HT1080 (cell line): ENCODE measurements around the gene RAB34. TPM values are rescaled to one million over a fixed set of nuclear protein-coding genes. Genes with fewer than 3 reads are reported as not detected.
"Not testable (repeated sequence)": the region's sequence is repeated elsewhere in the genome, so short reads cannot be mapped to it uniquely, and the experiment has no call there.

Experiments
- DNase-seq: peaks from one replicate; pipeline ENCODE4 v3.0.0-alpha.2; 2015; ENCODE audit warnings: low read depth
- total RNA-seq: library from RNA; depleted of rRNA; stranded (reverse); fragments of >200 nt; shearing (Covaris generic); gene quantifications from 2 replicates; pipeline ENCODE4 v1.2.3, GENCODE V29; 2014

Gene RAB34
- total RNA-seq, 1 experiment from 2014 or later = 134 TPM

DNA sequence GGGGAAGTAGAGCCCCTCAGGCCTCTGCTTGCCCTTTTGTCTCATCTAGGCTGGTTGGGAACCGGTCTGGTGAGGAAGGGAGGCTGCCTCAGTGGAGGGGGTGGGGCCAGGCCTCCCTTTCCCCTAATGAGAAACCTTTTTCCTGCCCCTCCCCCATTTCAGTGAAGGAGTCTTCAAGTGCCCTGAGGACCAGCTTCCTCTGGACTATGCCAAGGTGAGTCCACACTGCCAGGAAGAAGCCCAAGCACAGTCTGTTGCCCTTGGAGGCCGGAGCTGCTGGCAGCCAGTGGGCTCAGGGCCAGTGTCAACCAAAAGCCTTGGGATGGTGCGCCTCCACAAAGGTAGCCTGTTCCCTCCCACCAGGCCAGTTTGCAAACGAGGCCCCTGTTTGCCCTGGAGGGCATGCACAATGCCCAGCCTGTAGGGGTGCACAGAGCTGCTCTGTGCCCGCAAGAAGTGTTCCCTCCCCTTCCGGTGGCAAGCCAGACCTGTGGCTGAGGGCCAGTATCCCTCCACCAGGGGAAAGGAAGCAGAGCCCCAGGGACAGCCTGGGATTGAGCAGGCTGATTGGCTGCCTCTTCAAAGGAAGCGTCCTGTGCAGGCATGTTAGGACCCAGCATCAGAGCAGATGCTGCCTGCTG is 29.5 kb upstream of the RAB34 start:
- no peak for DNase-seq

DNA sequence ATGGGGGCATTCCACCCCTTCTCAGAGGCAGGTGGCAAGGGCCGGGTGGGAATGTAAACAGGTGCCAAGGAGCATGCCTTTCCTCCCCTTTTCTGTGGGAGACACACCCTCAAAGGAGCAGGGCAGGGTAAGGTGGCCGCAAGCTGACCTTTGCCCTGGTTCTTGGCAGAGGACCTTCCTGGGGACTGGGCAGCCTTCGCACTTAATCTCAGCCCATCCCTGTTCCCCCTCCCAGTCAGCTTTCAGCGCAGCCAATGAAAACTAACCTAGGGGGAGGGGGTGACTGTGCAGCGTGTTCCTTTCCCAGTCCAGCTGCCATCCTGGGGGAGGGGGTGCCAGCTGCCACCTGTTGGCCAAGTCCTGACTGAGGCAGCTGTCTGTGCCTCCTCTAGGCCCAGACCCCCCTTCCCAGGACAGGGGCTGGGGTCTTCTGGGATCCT is 29.0 kb upstream of the RAB34 start:
- DNase-seq = no peak

- no peak for DNase-seq
Measured at GRCh38 chr17:28745786-28746411, 28.2 kb upstream of the RAB34 start.

DNA sequence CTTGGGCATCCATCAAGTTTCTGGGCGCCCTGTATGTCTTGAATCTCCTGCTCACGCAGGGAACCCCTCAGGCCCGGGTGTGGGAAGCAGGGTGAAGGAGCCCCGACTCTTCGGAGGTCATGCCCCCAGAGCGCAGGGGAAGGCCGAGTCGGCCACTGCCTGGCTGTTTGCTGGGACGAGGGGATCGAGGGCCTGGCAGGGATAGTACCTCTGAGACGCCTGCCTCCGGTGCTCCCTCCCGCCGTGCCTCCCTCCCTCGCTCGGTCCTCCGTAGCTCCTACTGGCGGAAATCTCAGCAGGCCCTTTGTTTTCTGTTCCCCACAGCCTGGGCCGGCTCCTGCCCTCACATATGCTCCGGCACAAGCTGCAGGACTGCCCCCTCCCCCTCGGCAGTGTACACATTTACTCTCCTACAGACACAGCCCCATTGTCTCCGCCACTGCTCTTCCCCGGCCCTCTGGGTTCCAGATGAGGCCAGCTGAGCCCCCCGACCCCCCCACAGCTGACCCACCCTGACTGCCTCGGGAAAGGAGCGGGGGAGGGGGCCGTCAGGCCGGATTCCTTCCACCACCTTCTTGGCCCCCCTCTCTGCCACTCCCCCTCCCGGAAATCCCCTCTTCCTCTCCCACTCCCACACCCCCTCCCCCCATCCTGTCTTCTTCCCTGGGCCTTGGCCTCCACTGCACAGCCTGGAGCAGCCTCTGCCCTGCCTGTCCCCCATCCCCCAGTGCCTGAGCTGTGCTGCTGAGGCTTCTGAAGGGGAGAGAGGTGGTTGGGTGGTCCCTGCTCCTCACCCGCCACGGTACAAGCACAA is 27.5 kb upstream of the RAB34 start:
- peak; percentile 68 for DNase-seq

- DNase-seq = no peak
Measured at GRCh38 chr17:28744104-28744971, 26.7 kb upstream of the RAB34 start.

GRCh38 chr17:28743243-28744103 is 25.8 kb upstream of the RAB34 start, which contains the start of gene TRAF4:
Gene TRAF4, plus strand, starts transcription at chr17:28744011. Its CDS starts 102 bp downstream, at chr17:28744113.
- DNase-seq = peak; percentile 86

DNA sequence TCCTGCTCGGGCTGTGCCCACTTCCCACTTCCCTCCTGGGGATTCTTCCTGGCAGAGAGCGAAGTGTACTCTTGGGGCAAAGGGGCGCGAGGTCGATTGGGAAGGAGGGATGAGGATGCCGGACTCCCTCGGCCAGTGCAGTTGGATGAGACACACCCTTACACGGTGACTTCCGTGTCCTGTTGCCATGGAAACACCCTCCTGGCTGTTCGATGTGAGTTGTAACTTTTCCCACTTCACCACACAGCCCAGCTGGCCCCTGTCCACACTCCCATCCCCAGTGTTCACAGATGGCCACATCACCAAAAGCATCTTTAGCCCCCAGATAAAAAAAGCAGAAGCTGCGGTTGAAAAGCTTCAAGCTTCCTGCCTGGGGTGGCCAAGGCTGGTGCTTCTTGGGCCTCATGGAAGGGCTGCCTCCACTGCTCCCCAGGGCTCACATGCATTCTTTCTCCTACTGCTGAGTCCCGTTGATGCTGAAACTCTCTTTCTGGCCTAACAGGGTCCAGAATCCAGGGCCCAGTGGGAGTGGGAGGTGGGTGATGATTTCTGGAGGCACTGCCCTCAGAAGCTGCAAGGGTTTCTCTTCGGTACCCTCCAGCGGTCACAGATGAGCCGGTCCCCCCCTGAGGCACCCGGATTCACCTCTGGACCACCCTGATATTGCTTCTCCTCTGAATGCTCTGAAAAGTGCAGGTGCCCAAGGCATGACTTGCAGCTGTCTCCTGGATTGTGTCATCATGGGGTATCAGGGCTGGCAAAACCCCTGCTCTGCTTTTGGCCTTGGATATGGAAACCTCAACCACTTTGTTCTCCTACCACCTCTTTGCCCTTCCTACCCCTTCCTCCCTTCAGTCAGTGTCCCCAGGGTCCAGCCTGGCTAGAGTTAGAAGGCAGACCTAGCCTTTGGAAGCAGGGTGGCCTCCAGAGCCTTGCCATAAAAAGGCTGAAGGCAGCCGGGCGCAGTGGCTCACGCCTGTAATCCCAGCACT is 24.0 kb upstream of the RAB34 start:
- no peak for DNase-seq

- no peak for DNase-seq
Measured at GRCh38 chr17:28740406-28741357, 23.0 kb upstream of the RAB34 start.

- no peak for DNase-seq
Measured at GRCh38 chr17:28738680-28739384, 21.2 kb upstream of the RAB34 start.

GRCh38 chr17:28737770-28738679 is 20.4 kb upstream of the RAB34 start:
- DNase-seq = no peak

- no peak for DNase-seq
Measured at GRCh38 chr17:28737316-28737715, 19.6 kb upstream of the RAB34 start.

DNA sequence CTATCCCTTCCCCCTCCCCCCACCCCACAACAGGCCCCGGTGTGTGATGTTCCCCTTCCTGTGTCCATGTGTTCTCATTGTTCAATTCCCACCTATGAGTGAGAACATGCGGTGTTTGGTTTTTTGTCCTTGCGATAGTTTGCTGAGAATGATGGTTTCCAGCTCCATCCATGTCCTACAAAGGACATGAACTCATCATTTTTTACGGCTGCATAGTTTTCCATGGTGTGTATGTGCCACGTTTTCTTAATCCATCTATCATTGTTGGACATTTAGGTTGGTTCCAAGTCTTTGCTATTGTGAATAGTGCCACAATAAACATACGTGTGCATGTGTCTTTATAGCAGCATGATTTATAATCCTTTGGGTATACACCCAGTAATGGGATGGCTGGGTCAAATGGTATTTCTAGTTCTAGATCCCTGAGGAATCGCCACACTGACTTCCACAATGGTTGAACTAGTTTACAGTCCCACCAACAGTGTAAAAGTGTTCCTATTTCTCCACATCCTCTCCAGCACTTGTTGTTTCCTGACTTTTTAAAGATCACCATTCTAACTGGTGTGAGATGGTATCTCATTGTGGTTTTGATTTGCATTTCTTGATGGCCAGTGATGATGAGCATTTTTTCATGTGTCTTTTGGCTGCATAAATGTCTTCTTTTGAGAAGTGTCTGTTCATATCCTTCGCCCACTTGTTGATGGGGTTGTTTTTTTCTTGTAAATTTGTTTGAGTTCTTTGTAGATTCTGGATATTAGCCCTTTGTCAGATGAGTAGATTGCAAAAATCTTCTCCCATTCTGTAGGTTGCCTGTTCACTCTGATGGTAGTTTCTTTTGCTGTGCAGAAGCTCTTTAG is 18.5 kb upstream of the RAB34 start:
- not testable (repeated sequence) for DNase-seq

- no peak for DNase-seq
Measured at GRCh38 chr17:28735242-28735722, 17.6 kb upstream of the RAB34 start.

- DNase-seq = no peak
Measured at GRCh38 chr17:28734712-28735241, 17.1 kb upstream of the RAB34 start.

DNA sequence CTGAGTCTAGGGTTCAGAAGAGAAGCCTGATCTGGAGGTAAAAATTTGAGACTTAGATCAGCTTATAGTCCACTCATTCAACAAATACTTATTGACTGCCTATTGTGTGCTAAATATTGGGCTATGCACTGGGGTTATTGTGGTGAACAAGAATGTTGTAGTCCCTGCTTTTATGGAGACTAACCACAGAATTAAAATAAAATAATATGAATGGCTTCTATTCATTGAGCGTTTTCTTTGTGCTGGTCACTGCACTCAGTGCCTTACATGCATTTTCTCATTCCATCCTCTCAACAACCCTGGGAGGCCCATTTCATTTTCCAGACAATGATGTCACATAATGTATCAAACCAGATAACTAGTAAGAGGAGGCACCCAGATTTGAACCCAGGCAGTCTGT is 15.7 kb upstream of the RAB34 start:
- no peak for DNase-seq
